ENCODE results near the gene RNF157.
"Not testable (repeated sequence)": the region's sequence is repeated elsewhere in the genome, so short reads cannot be mapped to it uniquely, and the experiment has no call there.

Gene RNF157

GRCh38 chr17:76189741-76190140, 50.6 kb downstream of the RNF157 start:
- no peak for DNase-seq (ENCODE audit: low read depth)

GRCh38 chr17:76189247-76189646, 51.0 kb downstream of the RNF157 start:
- DNase-seq (ENCODE audit: low read depth): no peak

GRCh38 chr17:76188213-76189016, 51.9 kb downstream of the RNF157 start:
- DNase-seq (ENCODE audit: low read depth): no peak

GRCh38 chr17:76186774-76187173, 53.5 kb downstream of the RNF157 start:
- DNase-seq (ENCODE audit: low read depth): not testable (repeated sequence)

GRCh38 chr17:76184290-76184689, 56.0 kb downstream of the RNF157 start:
- no peak for DNase-seq (ENCODE audit: low read depth)

GRCh38 chr17:76182016-76182764, 58.1 kb downstream of the RNF157 start:
- peak; percentile 90 for DNase-seq (ENCODE audit: low read depth)

GRCh38 chr17:76179496-76180467, 60.5 kb downstream of the RNF157 start:
- DNase-seq (ENCODE audit: low read depth): no peak

GRCh38 chr17:76178124-76178523, 62.2 kb downstream of the RNF157 start:
- no peak for DNase-seq (ENCODE audit: low read depth)

GRCh38 chr17:76176701-76177574, 63.4 kb downstream of the RNF157 start:
- DNase-seq (ENCODE audit: low read depth): no peak

GRCh38 chr17:76174037-76174436, 66.3 kb downstream of the RNF157 start:
- no peak for DNase-seq (ENCODE audit: low read depth)

- DNase-seq (ENCODE audit: low read depth): no peak
These were observed 66.8 kb downstream of the RNF157 start for GRCh38 chr17:76173474-76173873.

- DNase-seq (ENCODE audit: low read depth): no peak
These were observed 68.6 kb downstream of the RNF157 start for GRCh38 chr17:76171706-76172105.

- no peak for DNase-seq (ENCODE audit: low read depth)
These were observed 70.2 kb downstream of the RNF157 start for GRCh38 chr17:76170114-76170513.

GRCh38 chr17:76166906-76167305, 73.4 kb downstream of the RNF157 start:
- no peak for DNase-seq (ENCODE audit: low read depth)

GRCh38 chr17:76166168-76166567, 74.1 kb downstream of the RNF157 start:
- DNase-seq (ENCODE audit: low read depth): no peak

GRCh38 chr17:76164331-76164730, 76.0 kb downstream of the RNF157 start:
- no peak for DNase-seq (ENCODE audit: low read depth)

- DNase-seq (ENCODE audit: low read depth): no peak
These were observed 76.4 kb downstream of the RNF157 start for GRCh38 chr17:76163919-76164318.

GRCh38 chr17:76161619-76162266, 78.5 kb downstream of the RNF157 start:
- DNase-seq (ENCODE audit: low read depth): no peak

GRCh38 chr17:76160896-76161528, 79.3 kb downstream of the RNF157 start:
- no peak for DNase-seq (ENCODE audit: low read depth)

- DNase-seq (ENCODE audit: low read depth): no peak
These were observed 81.1 kb downstream of the RNF157 start for GRCh38 chr17:76159157-76159556.

Data from stimulated activated CD8-positive, alpha-beta memory T cell treated with anti-CD3 and anti-CD28 coated beads, Interleukin-4, amount 100 ng/mL, for 24 hours (primary cell).